ENCODE measurements around the gene PLXNB1.
A peak's percentile ranks its signal among the peaks of the same experiment; 100 is the strongest.

Gene PLXNB1

GRCh38 chr3:48433472-48434118 lies 3.7 kb upstream of the PLXNB1 start:
- in situ Hi-C loops (cut with MboI; ENCODE audit: low sequenced_read_pairs, unreplicated experiment): loop anchor here (10.0 kb wide), 1 partner anchor 159 kb away; no protein-coding TSS in a partner anchor
- TF ChIP-seq CTCF (IDR thresholded peaks at IDR 0.05; ENCODE audit: borderline replicate concordance, control extremely low read depth, extremely low read depth, insufficient read depth, missing control alignments): no peak
- no peak for DNase-seq (ENCODE audit: low spot score)

- DNase-seq (ENCODE audit: low spot score): no peak
- peak; percentile 12 for TF ChIP-seq CTCF (IDR thresholded peaks at IDR 0.05; ENCODE audit: borderline replicate concordance, control extremely low read depth, extremely low read depth, insufficient read depth, missing control alignments)
- in situ Hi-C loops (cut with MboI; ENCODE audit: low sequenced_read_pairs, unreplicated experiment): loop anchor here (10.0 kb wide), 1 partner anchor 158 kb away; no protein-coding TSS in a partner anchor
These were observed 2.8 kb upstream of the PLXNB1 start for GRCh38 chr3:48432411-48433371.

GRCh38 chr3:48431224-48432029 lies 1.5 kb upstream of the PLXNB1 start:
- no peak for TF ChIP-seq CTCF (IDR thresholded peaks at IDR 0.05; ENCODE audit: borderline replicate concordance, control extremely low read depth, extremely low read depth, insufficient read depth, missing control alignments)
- in situ Hi-C loops (cut with MboI; ENCODE audit: low sequenced_read_pairs, unreplicated experiment): loop anchor here (10.0 kb wide), 1 partner anchor 157 kb away; no protein-coding TSS in a partner anchor
- no peak for DNase-seq (ENCODE audit: low spot score)

GRCh38 chr3:48430708-48431101 lies 819 bp upstream of the PLXNB1 start:
- no peak for DNase-seq (ENCODE audit: low spot score)
- TF ChIP-seq CTCF (IDR thresholded peaks at IDR 0.05; ENCODE audit: borderline replicate concordance, control extremely low read depth, extremely low read depth, insufficient read depth, missing control alignments): no peak
- in situ Hi-C loops (cut with MboI; ENCODE audit: low sequenced_read_pairs, unreplicated experiment): loop anchor here (10.0 kb wide), 1 partner anchor 156 kb away; no protein-coding TSS in a partner anchor

- in situ Hi-C loops (cut with MboI; ENCODE audit: low sequenced_read_pairs, unreplicated experiment): no loop called here
- no peak for TF ChIP-seq CTCF (IDR thresholded peaks at IDR 0.05; ENCODE audit: borderline replicate concordance, control extremely low read depth, extremely low read depth, insufficient read depth, missing control alignments)
- DNase-seq (ENCODE audit: low spot score): peak; percentile 85
These were observed 448 bp downstream of the PLXNB1 start for GRCh38 chr3:48429317-48429959.

All from GM13976 (cell line).